Activated naive CD4-positive, alpha-beta T cell treated with anti-CD3 and anti-CD28 coated beads, Interleukin-2, amount 10 ng/mL, durations not matched to agents 7 days and 5 days (primary cell): ENCODE results near the gene NR6A1.
A peak's percentile ranks its signal among the peaks of the same experiment; 100 is the strongest.

Source experiments
- CTCF ChIA-PET: fragments of 350-600 bp; sonication (Branson Sonifier 250); formaldehyde crosslinking; loops from one replicate; lab custom pipeline; 2021; ENCODE audit warnings: antibody characterized with exemption; lab: Charles Lee
- DNase-seq: peaks from one replicate; pipeline ENCODE4 v3.0.0-alpha.2; 2020
- H3K27ac Mint-ChIP-seq: one replicate; pipeline ENCODE4 v1.8.0; 2021; ENCODE audit warnings: mild to moderate bottlenecking, moderate library complexity, mixed read lengths
- H3K27me3 Mint-ChIP-seq: one replicate; pipeline ENCODE4 v1.8.0; 2021; ENCODE audit warnings: mild to moderate bottlenecking, mixed read lengths
- H3K36me3 Mint-ChIP-seq: one replicate; pipeline ENCODE4 v1.8.0; 2021; ENCODE audit warnings: mixed read lengths
- H3K4me1 Mint-ChIP-seq: one replicate; pipeline ENCODE4 v1.8.0; 2021; ENCODE audit warnings: mixed read lengths
- H3K4me3 Mint-ChIP-seq: one replicate; pipeline ENCODE4 v1.8.0; 2021; ENCODE audit warnings: mild to moderate bottlenecking, moderate library complexity, mixed read lengths
- H3K9me3 Mint-ChIP-seq: one replicate; pipeline ENCODE4 v1.8.0; 2021; ENCODE audit warnings: mixed read lengths

Gene NR6A1

GRCh38 chr9:124803911-124804310, 32.8 kb upstream of the NR6A1 start:
- CTCF ChIA-PET, result no interaction called here
- Mint-ChIP-seq H3K4me1 (no peaks in the 10 kb centered on the region), H3K4me3 (no peak overlapping the region), H3K36me3 (no peaks in the 10 kb centered on the region), H3K27me3 (peaks cover 47% of the 10 kb centered on the region), H3K9me3 (no peaks in the 10 kb centered on the region), H3K27ac (no peak overlapping the region)
- DNase-seq, result no peak

- DNase-seq, result no peak
- no peak overlapping the region for H3K4me3 Mint-ChIP-seq
- CTCF ChIA-PET, result no interaction called here
- no peaks in the 10 kb centered on the region for H3K4me1 Mint-ChIP-seq
- no peaks in the 10 kb centered on the region for H3K9me3 Mint-ChIP-seq
- no peaks in the 10 kb centered on the region for H3K36me3 Mint-ChIP-seq
- H3K27me3 Mint-ChIP-seq, result peaks cover 53% of the 10 kb centered on the region
- H3K27ac Mint-ChIP-seq, result no peak overlapping the region
Measured at GRCh38 chr9:124802426-124802825, 31.3 kb upstream of the NR6A1 start.

GRCh38 chr9:124801356-124801755, 30.2 kb upstream of the NR6A1 start:
- CTCF ChIA-PET, result no interaction called here
- no peak overlapping the region for H3K4me3 Mint-ChIP-seq

GRCh38 chr9:124800306-124801259, 29.5 kb upstream of the NR6A1 start:
- Mint-ChIP-seq H3K4me3 (no peak overlapping the region), H3K4me1 (no peaks in the 10 kb centered on the region), H3K9me3 (no peaks in the 10 kb centered on the region), H3K36me3 (no peaks in the 10 kb centered on the region), H3K27ac (no peak overlapping the region), H3K27me3 (peaks cover 57% of the 10 kb centered on the region)
- CTCF ChIA-PET, result interaction anchor here (0.6 kb wide), 1 partner anchor 1504 kb away, joined by 3 read pairs; no protein-coding TSS in a partner anchor
- no peak for DNase-seq

More at GRCh38 chr9:124801356-124801755, 30.2 kb upstream of the NR6A1 start:
- DNase-seq, result no peak
- no peaks in the 10 kb centered on the region for H3K4me1 Mint-ChIP-seq
- H3K27me3 Mint-ChIP-seq, result peaks cover 57% of the 10 kb centered on the region
- no peaks in the 10 kb centered on the region for H3K9me3 Mint-ChIP-seq
- no peak overlapping the region for H3K27ac Mint-ChIP-seq
- no peaks in the 10 kb centered on the region for H3K36me3 Mint-ChIP-seq

- Mint-ChIP-seq H3K4me1 (no peaks in the 10 kb centered on the region), H3K36me3 (no peaks in the 10 kb centered on the region), H3K4me3 (no peak overlapping the region), H3K27me3 (peaks cover 60% of the 10 kb centered on the region), H3K27ac (no peak overlapping the region), H3K9me3 (no peaks in the 10 kb centered on the region)
- CTCF ChIA-PET, result interaction anchor here (0.6 kb wide), 1 partner anchor 1503 kb away, joined by 3 read pairs; no protein-coding TSS in a partner anchor
- DNase-seq, result no peak
Measured at GRCh38 chr9:124799274-124800006, 28.3 kb upstream of the NR6A1 start.

GRCh38 chr9:124797343-124798103, 26.4 kb upstream of the NR6A1 start:
- DNase-seq, result no peak
- CTCF ChIA-PET, result interaction anchor here (1.0 to 1.9 kb wide), 3 partner anchors 8 to 56 kb away, joined by 3 to 10 read pairs (median 4); partner anchors contain the start of gene WDR38
- H3K27me3 Mint-ChIP-seq, result peaks cover 69% of the 10 kb centered on the region
- H3K4me1 Mint-ChIP-seq, result no peaks in the 10 kb centered on the region
- H3K36me3 Mint-ChIP-seq, result no peaks in the 10 kb centered on the region
- no peak overlapping the region for H3K4me3 Mint-ChIP-seq
- no peak overlapping the region for H3K27ac Mint-ChIP-seq
- no peaks in the 10 kb centered on the region for H3K9me3 Mint-ChIP-seq

- Mint-ChIP-seq H3K27me3 (peaks cover 69% of the 10 kb centered on the region), H3K27ac (no peak overlapping the region), H3K36me3 (no peaks in the 10 kb centered on the region), H3K4me1 (peaks cover 5% of the 10 kb centered on the region), H3K9me3 (no peaks in the 10 kb centered on the region), H3K4me3 (no peak overlapping the region)
- CTCF ChIA-PET, result interaction anchor here (0.6 to 1.9 kb wide), 5 partner anchors 21 to 438 kb away, joined by 3 to 10 read pairs (median 3); partner anchors contain the start of gene WDR38
- no peak for DNase-seq
Measured at GRCh38 chr9:124795881-124796431, 24.8 kb upstream of the NR6A1 start.

GRCh38 chr9:124794902-124795491, 23.9 kb upstream of the NR6A1 start:
- H3K4me3 Mint-ChIP-seq, result no peak overlapping the region
- H3K4me1 Mint-ChIP-seq, result peaks cover 5% of the 10 kb centered on the region
- DNase-seq, result no peak
- H3K27ac Mint-ChIP-seq, result no peak overlapping the region
- H3K27me3 Mint-ChIP-seq, result peaks cover 69% of the 10 kb centered on the region
- no peaks in the 10 kb centered on the region for H3K9me3 Mint-ChIP-seq
- no peaks in the 10 kb centered on the region for H3K36me3 Mint-ChIP-seq
- CTCF ChIA-PET, result interaction anchor here (1.1 kb wide), 1 partner anchor 37 kb away, joined by 3 read pairs; no protein-coding TSS in a partner anchor

- CTCF ChIA-PET, result interaction anchor here (0.7 kb wide), 1 partner anchor 59 kb away, joined by 4 read pairs; no protein-coding TSS in a partner anchor
- Mint-ChIP-seq H3K4me3 (no peak overlapping the region), H3K36me3 (no peaks in the 10 kb centered on the region), H3K27ac (no peak overlapping the region), H3K27me3 (peaks cover 74% of the 10 kb centered on the region), H3K9me3 (no peaks in the 10 kb centered on the region), H3K4me1 (peaks cover 5% of the 10 kb centered on the region)
- DNase-seq, result no peak
Measured at GRCh38 chr9:124793015-124793541, 22.0 kb upstream of the NR6A1 start.

GRCh38 chr9:124792257-124793014, 21.3 kb upstream of the NR6A1 start:
- Mint-ChIP-seq H3K27ac (no peak overlapping the region), H3K27me3 (peaks cover 74% of the 10 kb centered on the region), H3K9me3 (no peaks in the 10 kb centered on the region), H3K36me3 (no peaks in the 10 kb centered on the region), H3K4me1 (peaks cover 5% of the 10 kb centered on the region), H3K4me3 (no peak overlapping the region)
- CTCF ChIA-PET, result no interaction called here
- no peak for DNase-seq

- Mint-ChIP-seq H3K4me1 (peaks cover 5% of the 10 kb centered on the region), H3K36me3 (no peaks in the 10 kb centered on the region), H3K9me3 (no peaks in the 10 kb centered on the region), H3K27me3 (peaks cover 70% of the 10 kb centered on the region), H3K4me3 (no peak overlapping the region), H3K27ac (no peak overlapping the region)
- CTCF ChIA-PET, result no interaction called here
- DNase-seq, result peak; percentile 14
Measured at GRCh38 chr9:124790801-124791505, 19.8 kb upstream of the NR6A1 start.

GRCh38 chr9:124790301-124790700, 19.2 kb upstream of the NR6A1 start:
- Mint-ChIP-seq H3K9me3 (no peaks in the 10 kb centered on the region), H3K36me3 (no peaks in the 10 kb centered on the region), H3K27me3 (peaks cover 68% of the 10 kb centered on the region), H3K27ac (no peak overlapping the region), H3K4me3 (no peak overlapping the region), H3K4me1 (peaks cover 5% of the 10 kb centered on the region)
- DNase-seq, result peak; percentile 3
- CTCF ChIA-PET, result interaction anchor here (1.0 to 1.5 kb wide), 3 partner anchors 13 to 58 kb away, joined by 3 to 4 read pairs (median 3); partner anchors contain the start of gene OLFML2A
